ENCODE results near the gene MIF.
"Not testable (repeated sequence)": the region's sequence is repeated elsewhere in the genome, so short reads cannot be mapped to it uniquely, and the experiment has no call there.

The MIF gene

GRCh38 chr22:23920267-23920611 is 26.1 kb downstream of the MIF start:
- H3K9ac ChIP-seq (ENCODE audit: low read depth, low read length); H3K4me1 ChIP-seq (ENCODE audit: insufficient read depth, low read length); H3K9me3 ChIP-seq (ENCODE audit: control insufficient read depth, insufficient read depth, low read length): not testable (repeated sequence)
- H3K36me3 ChIP-seq (ENCODE audit: insufficient read depth, low read length): peaks cover 15% of the 10 kb centered on the region

GRCh38 chr22:23921586-23922201 is 27.5 kb downstream of the MIF start:
- H3K9me3 ChIP-seq (ENCODE audit: control insufficient read depth, insufficient read depth, low read length): peaks cover 12% of the 10 kb centered on the region; the same call in 1 of the 2 replicates
- H3K9ac ChIP-seq (ENCODE audit: low read depth, low read length); H3K4me1 ChIP-seq (ENCODE audit: insufficient read depth, low read length): not testable (repeated sequence)
- peaks cover 23% of the 10 kb centered on the region for H3K36me3 ChIP-seq (ENCODE audit: insufficient read depth, low read length)

- peaks cover 28% of the 10 kb centered on the region for H3K36me3 ChIP-seq (ENCODE audit: insufficient read depth, low read length)
- no peak overlapping the region for H3K9ac ChIP-seq (ENCODE audit: low read depth, low read length)
- no peaks in the 10 kb centered on the region for H3K4me1 ChIP-seq (ENCODE audit: insufficient read depth, low read length)
- peaks cover 12% of the 10 kb centered on the region for H3K9me3 ChIP-seq (ENCODE audit: control insufficient read depth, insufficient read depth, low read length)
Observed at GRCh38 chr22:23922921-23923320, 28.7 kb downstream of the MIF start.

GRCh38 chr22:23925020-23925606 is 30.9 kb downstream of the MIF start:
- H3K4me1 ChIP-seq (ENCODE audit: insufficient read depth, low read length): no peaks in the 10 kb centered on the region
- H3K9ac ChIP-seq (ENCODE audit: low read depth, low read length): no peak overlapping the region
- H3K9me3 ChIP-seq (ENCODE audit: control insufficient read depth, insufficient read depth, low read length): peaks cover 12% of the 10 kb centered on the region
- H3K36me3 ChIP-seq (ENCODE audit: insufficient read depth, low read length): peaks cover 35% of the 10 kb centered on the region

GRCh38 chr22:23926561-23926960 is 32.4 kb downstream of the MIF start:
- Histone ChIP-seq H3K36me3 (ENCODE audit: insufficient read depth, low read length) (peaks cover 35% of the 10 kb centered on the region), H3K9me3 (ENCODE audit: control insufficient read depth, insufficient read depth, low read length) (peaks cover 12% of the 10 kb centered on the region), H3K9ac (ENCODE audit: low read depth, low read length) (no peak overlapping the region), H3K4me1 (ENCODE audit: insufficient read depth, low read length) (no peaks in the 10 kb centered on the region)

- Histone ChIP-seq H3K4me1 (ENCODE audit: insufficient read depth, low read length) (no peaks in the 10 kb centered on the region), H3K9ac (ENCODE audit: low read depth, low read length) (no peak overlapping the region)
Observed at GRCh38 chr22:23938328-23939016, 44.3 kb downstream of the MIF start.

GRCh38 chr22:23939017-23939357 is 44.8 kb downstream of the MIF start:
- Histone ChIP-seq H3K9me3 (ENCODE audit: control insufficient read depth, insufficient read depth, low read length) (no peaks in the 10 kb centered on the region), H3K9ac (ENCODE audit: low read depth, low read length) (no peak overlapping the region), H3K4me1 (ENCODE audit: insufficient read depth, low read length) (no peaks in the 10 kb centered on the region), H3K36me3 (ENCODE audit: insufficient read depth, low read length) (no peaks in the 10 kb centered on the region)

More at GRCh38 chr22:23938328-23939016, 44.3 kb downstream of the MIF start:
- H3K36me3 ChIP-seq (ENCODE audit: insufficient read depth, low read length): no peaks in the 10 kb centered on the region
- no peaks in the 10 kb centered on the region for H3K9me3 ChIP-seq (ENCODE audit: control insufficient read depth, insufficient read depth, low read length)

GRCh38 chr22:23940166-23940565 is 46.0 kb downstream of the MIF start:
- H3K36me3 ChIP-seq (ENCODE audit: insufficient read depth, low read length); H3K9ac ChIP-seq (ENCODE audit: low read depth, low read length); H3K4me1 ChIP-seq (ENCODE audit: insufficient read depth, low read length); H3K9me3 ChIP-seq (ENCODE audit: control insufficient read depth, insufficient read depth, low read length): not testable (repeated sequence)

Data from ES-I3 (cell line).